Keratinocyte (primary cell): ENCODE results near the gene EXOC3L1.

Experiments used
- EZH2 ChIP-seq: IDR thresholded peaks from one replicate; pipeline ENCODE4 v1.6.1; 2012; ENCODE audit warnings: inconsistent platforms, mild to moderate bottlenecking, low read length, moderate library complexity
- TF ChIP-seq, protein P1 (sequence below), 3 experiments: IDR thresholded peaks in 1 of 3; conservative IDR thresholded peaks in 1 of 3; optimal IDR thresholded peaks in 1 of 3; 2 replicates in 2 of 3; 3 replicates in 1 of 3; pipeline versions ENCODE3 to v1.5.1; 2011; ENCODE audit warnings: low read length in 3 of 3, mild to moderate bottlenecking in 3 of 3, moderate library complexity in 2 of 3, control low read depth in 1 of 3, inconsistent platforms in 1 of 3; ENCODE audit not compliant: insufficient read depth in 2 of 3; ENCODE audit errors: extremely low read depth in 1 of 3

DNA sequence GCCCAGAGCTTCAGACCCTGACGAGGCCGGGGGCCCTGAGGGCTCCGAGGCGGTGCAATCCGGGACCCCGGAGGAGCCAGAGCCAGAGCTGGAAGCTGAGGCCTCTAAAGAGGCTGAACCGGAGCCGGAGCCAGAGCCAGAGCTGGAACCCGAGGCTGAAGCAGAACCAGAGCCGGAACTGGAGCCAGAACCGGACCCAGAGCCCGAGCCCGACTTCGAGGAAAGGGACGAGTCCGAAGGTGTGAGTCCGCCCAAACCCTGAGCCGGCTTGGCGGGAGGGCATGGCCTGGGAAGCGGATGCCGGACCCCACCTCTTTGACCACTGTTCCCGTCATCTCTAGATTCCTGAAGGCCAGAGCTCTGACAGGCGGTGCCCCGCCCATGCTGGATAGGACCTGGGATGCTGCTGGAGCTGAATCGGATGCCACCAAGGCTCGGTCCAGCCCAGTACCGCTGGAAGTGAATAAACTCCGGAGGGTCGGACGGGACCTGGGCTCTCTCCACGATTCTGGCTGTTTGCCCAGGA, 15.2 kb downstream of the EXOC3L1 start:
- no peak for TF ChIP-seq EZH2
- TF ChIP-seq, protein P1, sequence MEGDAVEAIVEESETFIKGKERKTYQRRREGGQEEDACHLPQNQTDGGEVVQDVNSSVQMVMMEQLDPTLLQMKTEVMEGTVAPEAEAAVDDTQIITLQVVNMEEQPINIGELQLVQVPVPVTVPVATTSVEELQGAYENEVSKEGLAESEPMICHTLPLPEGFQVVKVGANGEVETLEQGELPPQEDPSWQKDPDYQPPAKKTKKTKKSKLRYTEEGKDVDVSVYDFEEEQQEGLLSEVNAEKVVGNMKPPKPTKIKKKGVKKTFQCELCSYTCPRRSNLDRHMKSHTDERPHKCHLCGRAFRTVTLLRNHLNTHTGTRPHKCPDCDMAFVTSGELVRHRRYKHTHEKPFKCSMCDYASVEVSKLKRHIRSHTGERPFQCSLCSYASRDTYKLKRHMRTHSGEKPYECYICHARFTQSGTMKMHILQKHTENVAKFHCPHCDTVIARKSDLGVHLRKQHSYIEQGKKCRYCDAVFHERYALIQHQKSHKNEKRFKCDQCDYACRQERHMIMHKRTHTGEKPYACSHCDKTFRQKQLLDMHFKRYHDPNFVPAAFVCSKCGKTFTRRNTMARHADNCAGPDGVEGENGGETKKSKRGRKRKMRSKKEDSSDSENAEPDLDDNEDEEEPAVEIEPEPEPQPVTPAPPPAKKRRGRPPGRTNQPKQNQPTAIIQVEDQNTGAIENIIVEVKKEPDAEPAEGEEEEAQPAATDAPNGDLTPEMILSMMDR (optimal IDR thresholded peaks at IDR 0.05 in 1 of 3, IDR thresholded peaks at IDR 0.05 in 1 of 3, conservative IDR thresholded peaks at IDR 0.05 in 1 of 3; ENCODE audit: extremely low read depth in 1 of 3, insufficient read depth in 2 of 3, low read length in 3 of 3) = no peak
